Large intestine (tissue), 12 donors: Measurements from ENCODE around the gene ARR3. TPM values are rescaled to one million over a fixed set of nuclear protein-coding genes. Genes with fewer than 3 reads are reported as not detected.
A peak's percentile ranks its signal among the peaks of the same experiment; 100 is the strongest.
"Not testable (repeated sequence)": the region's sequence is repeated elsewhere in the genome, so short reads cannot be mapped to it uniquely, and the experiment has no call there.

Source experiments
- DNase-seq, 2 donors: peaks; one replicate each; pipeline versions ENCODE4 v3.0.0 to v3.0.0-alpha.2; 2013
- H3K27ac ChIP-seq: one replicate; pipeline ENCODE4 v1.5.1; 2013; ENCODE audit warnings: low read length
- H3K27me3 ChIP-seq: 2 replicates; pipeline ENCODE4 v1.6.1; 2013; ENCODE audit warnings: low read length; ENCODE audit not compliant: control insufficient read depth, insufficient read depth
- H3K36me3 ChIP-seq: 2 replicates; pipeline ENCODE4 v1.6.1; 2013; ENCODE audit warnings: low read length; ENCODE audit not compliant: control insufficient read depth, insufficient read depth
- H3K4me1 ChIP-seq: one replicate; pipeline ENCODE4 v1.6.1; 2013; ENCODE audit warnings: low read length; ENCODE audit not compliant: control insufficient read depth, insufficient read depth
- H3K4me3 ChIP-seq: one replicate; pipeline ENCODE4 v1.5.1; 2013; ENCODE audit warnings: low read length
- H3K9me3 ChIP-seq: one replicate; pipeline ENCODE4 v1.6.1; 2013; ENCODE audit warnings: mild to moderate bottlenecking, low read depth, low read length, moderate library complexity; ENCODE audit not compliant: control insufficient read depth
- WGBS: methylation state at CpG from one replicate; pipeline ENCODE4 v1.1.5; 2013; ENCODE audit warnings: low lambda C conversion rate; ENCODE audit not compliant: insufficient coverage; 5-methylcytosine and 5-hydroxymethylcytosine counted together
- long read RNA-seq, 11 donors: transcript quantifications; one replicate each; lab custom pipeline, GENCODE V29; 2026
- polyA plus RNA-seq: library from polyadenylated mRNA; unstranded; fragments of 120-200 nt; gene quantifications from one replicate; pipeline ENCODE4 v1.2.1, GENCODE V29; 2013

ARR3 gene
- 0.43 TPM for polyA plus RNA-seq
- long read RNA-seq, donor 1, partial matches to known transcripts, result 0 of 12 reads
- long read RNA-seq, donor 1, other reads (novel, unspliced or antisense), result 12 of 12 reads
- long read RNA-seq, donor 2, result 0 reads
- long read RNA-seq, donor 3, result 0 reads
- long read RNA-seq, donor 4, result 0 reads
- long read RNA-seq, donor 5, result 0 reads
- long read RNA-seq, donor 6, result 0 reads
- long read RNA-seq, donor 7, partial matches to known transcripts, result 9 of 36 reads
- long read RNA-seq, donor 7, other reads (novel, unspliced or antisense), result 27 of 36 reads
- long read RNA-seq, donor 8, result 0 reads
- long read RNA-seq, donor 9, result 0 reads
- long read RNA-seq, donor 10, result 0 reads
- long read RNA-seq, donor 11, result 0 reads

DNA sequence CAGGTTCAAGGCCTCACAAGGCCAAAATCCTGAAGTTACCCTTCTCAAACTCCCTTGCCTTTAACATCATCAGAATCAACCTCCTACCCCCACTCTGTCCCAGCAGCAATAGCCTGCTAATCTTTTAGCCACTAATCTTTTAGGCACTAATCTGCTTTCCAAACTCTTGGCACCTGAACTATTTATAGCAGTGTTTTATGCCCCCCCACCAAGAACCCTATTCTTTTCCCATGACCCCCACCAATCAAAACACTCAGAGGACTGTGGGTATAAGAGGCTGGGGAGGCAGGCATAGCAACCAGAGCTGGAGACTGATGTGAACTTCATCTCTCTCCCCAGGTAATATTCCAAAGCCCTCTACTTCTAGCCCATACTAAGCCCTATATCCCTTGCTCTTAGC lies at the start of gene ARR3:
TSS of gene ARR3 (plus strand) at position 301 of the 400 bp plus-strand sequence. CDS start 1,052 bp downstream, outside the sequence.
- Histone ChIP-seq H3K27me3 (no peaks in the 10 kb centered on the region), H3K9me3 (no peaks in the 10 kb centered on the region), H3K36me3 (no peaks in the 10 kb centered on the region), H3K27ac (no peak within 1 kb of the TSS), H3K4me3 (no peak within 1 kb of the TSS), H3K4me1 (no peaks in the 10 kb centered on the region)
- DNase-seq, result no peak

DNA sequence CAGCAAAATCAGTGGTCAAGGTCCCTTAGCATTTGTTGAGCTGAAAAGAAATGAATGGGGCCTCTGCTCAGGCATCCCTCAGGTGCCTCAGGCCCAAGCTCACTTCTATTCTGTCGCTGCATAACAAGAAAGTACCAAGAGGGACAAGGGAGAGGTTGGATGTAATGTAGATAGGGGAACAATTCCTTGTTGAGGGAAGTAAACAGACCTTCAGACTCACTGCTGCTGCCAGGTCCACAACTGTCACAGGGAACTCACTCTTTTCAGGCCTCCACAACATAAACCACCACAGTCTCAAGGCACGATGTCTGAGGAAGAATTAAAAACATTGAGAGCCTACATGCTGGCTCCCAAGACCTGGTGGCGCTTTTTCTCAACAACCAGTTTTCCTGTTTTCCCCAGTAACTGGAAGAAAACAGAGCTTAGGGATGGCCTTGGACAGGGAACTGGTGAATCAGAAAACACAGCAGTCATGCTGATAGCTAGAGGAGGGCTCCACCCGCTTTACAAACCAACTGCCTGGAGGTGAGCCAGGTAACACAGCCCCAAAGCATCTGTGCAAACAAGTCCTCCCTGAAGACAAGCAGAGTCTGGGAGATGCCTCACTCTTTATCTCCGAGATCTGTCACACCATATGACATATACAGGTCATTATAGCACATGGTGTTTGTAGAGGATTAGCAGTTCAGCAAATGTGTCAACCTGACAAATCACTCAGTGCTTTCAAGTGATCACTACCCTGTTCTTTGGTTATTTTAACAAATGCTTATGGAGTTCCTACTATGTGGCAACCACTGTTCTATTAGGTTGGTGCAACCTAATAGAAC lies 48.0 kb upstream of the ARR3 start:
- H3K4me3 ChIP-seq, result no peak overlapping the region
- H3K36me3 ChIP-seq, result no peaks in the 10 kb centered on the region
- peak; percentile 50 to 69 for DNase-seq
- H3K27ac ChIP-seq, result peak overlapping the region; percentile 1
- H3K27me3 ChIP-seq, result no peaks in the 10 kb centered on the region
- no peaks in the 10 kb centered on the region for H3K9me3 ChIP-seq
- no CpG with 5 or more reads among the region's 5 CpGs for WGBS
- no peaks in the 10 kb centered on the region for H3K4me1 ChIP-seq

DNA sequence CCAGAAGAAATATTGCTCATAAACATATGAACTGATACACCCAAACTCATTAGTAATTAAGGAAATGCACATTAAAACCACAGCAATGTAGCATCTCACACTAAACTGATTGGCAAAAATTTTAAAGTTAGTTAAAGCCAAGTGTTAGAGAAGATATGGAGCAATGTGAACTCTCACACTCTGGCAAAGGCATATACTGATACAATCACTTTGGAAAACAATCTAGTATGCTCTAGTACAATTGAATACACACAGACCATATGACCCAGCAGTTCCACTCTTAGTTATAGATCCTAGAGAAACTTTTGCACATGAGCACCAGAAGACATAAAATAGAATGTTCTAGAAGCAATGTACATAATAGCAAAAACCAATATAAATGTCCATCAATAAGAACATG lies 42.1 kb upstream of the ARR3 start:
- Histone ChIP-seq H3K9me3 (no peaks in the 10 kb centered on the region), H3K4me3 (no peak overlapping the region), H3K4me1 (no peaks in the 10 kb centered on the region), H3K36me3 (no peaks in the 10 kb centered on the region), H3K27ac (no peak overlapping the region), H3K27me3 (no peaks in the 10 kb centered on the region)
- no peak for DNase-seq

DNA sequence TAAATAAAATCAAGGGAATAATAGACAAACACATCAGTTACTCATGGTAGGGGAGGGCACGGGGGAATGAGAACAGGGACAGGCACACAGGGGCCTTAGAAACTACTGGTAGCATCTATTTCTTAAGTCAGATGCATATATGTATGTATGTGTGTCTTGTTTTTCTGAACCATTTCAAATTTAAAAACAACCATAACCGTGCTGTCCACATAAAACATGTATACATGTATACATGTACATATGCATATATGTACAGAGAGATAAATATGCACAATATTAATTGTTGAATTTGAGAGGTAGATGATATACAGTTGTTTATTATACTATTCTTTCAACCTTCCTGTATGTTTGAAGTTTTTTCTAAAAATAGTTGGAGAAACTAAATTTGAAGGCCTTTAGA lies 41.4 kb upstream of the ARR3 start:
- no CpG with 5 or more reads among the region's 2 CpGs for WGBS
- H3K9me3 ChIP-seq, result no peaks in the 10 kb centered on the region
- no peak for DNase-seq
- no peaks in the 10 kb centered on the region for H3K27me3 ChIP-seq
- H3K4me1 ChIP-seq, result no peaks in the 10 kb centered on the region
- H3K36me3 ChIP-seq, result no peaks in the 10 kb centered on the region
- no peak overlapping the region for H3K4me3 ChIP-seq
- H3K27ac ChIP-seq, result no peak overlapping the region

DNA sequence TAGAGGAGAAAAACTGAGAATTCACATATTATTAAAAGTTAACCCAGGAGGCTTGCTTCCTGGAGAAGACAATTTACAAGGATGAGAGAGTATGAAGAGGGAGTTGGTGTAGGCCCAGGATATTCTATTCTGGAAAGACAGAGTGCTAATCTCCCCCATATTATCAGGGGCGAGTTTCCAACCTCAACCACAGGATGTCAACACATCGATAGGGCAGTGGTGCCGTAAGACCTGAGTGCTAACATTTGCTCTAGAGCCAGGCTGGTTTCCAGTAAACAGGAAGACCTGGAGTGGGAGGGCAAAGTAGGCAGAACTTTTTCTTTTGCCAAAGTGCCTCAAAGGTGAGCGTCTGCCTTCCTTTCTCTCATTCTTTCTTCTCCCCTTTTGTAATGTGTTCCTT lies 36.5 kb upstream of the ARR3 start:
- Histone ChIP-seq H3K27me3 (no peaks in the 10 kb centered on the region), H3K36me3 (no peaks in the 10 kb centered on the region), H3K4me3 (no peak overlapping the region), H3K27ac (no peak overlapping the region), H3K4me1 (no peaks in the 10 kb centered on the region), H3K9me3 (no peaks in the 10 kb centered on the region)
- WGBS, result no CpG with 5 or more reads among the region's 4 CpGs
- DNase-seq, result no peak

DNA sequence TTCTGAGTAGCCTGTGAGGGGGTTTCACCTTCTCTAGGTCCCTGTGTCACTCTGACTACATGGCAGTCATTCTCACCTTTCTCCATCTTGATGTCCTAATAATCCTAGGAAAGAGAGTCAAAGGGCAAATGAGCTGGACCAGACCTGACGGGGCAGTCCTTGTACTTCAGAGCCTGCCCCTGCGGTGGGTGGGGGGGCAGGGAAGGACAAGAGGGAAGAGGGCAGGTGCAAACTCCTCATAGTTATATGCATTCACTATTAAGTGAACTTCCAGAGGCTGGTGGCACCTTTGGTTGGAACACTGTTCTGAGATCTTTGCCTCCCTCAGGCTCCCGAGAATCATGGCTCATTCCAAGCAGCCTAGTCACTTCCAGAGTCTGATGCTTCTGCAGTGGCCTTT lies 33.8 kb upstream of the ARR3 start, which contains the start of gene AWAT1:
TSS of gene AWAT1 (plus strand) at position 301 of the 400 bp plus-strand sequence. CDS start at position 342, 41 bp downstream.
- no peak for DNase-seq
- Histone ChIP-seq H3K36me3 (no peaks in the 10 kb centered on the region), H3K27me3 (no peaks in the 10 kb centered on the region), H3K4me3 (no peak within 1 kb of the TSS), H3K27ac (no peak within 1 kb of the TSS), H3K9me3 (no peaks in the 10 kb centered on the region), H3K4me1 (no peaks in the 10 kb centered on the region)
- WGBS, result no CpG with 5 or more reads among the region's 3 CpGs

DNA sequence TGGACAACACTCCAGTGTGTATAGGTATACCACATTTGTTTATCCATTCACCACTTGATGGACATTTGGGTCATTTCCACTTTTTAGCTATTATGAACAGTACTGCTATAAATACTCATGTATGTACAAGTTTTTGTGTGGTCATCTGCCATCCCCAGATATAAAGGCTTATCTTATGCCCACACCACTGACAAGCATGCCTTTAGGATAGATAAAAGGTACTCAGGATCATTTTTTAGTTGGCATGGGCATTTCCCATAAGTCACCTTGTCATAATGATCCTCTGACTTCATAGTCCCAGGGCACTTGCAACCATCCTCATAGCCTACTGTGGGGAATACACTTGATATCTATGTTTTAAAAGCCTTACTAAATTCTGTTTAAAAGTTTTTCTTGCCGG lies 27.4 kb upstream of the ARR3 start:
- H3K4me3 ChIP-seq, result no peak overlapping the region
- DNase-seq, result no peak
- no peak overlapping the region for H3K27ac ChIP-seq
- no peaks in the 10 kb centered on the region for H3K4me1 ChIP-seq
- no peaks in the 10 kb centered on the region for H3K27me3 ChIP-seq
- WGBS, result no CpG with 5 or more reads among the region's 1 CpG
- H3K9me3 ChIP-seq, result no peaks in the 10 kb centered on the region
- no peaks in the 10 kb centered on the region for H3K36me3 ChIP-seq

DNA sequence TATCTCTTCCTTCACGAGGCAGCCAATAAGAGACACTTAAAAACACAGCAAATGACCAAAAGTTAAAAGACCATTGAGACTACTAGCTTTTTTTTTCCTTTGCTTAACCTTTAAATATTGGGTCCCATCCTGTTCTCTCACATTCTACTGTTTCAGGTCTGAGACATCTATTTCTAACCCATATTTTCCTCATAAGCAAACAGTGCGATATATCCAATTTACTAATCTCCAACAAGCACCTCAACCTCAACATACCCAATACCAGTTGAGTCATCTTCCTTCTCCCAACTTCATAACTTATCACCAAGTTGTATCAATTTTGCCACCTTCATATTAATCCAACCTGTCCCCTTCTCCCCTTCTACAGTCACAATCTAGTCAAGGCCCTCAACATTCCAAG lies 26.6 kb upstream of the ARR3 start:
- WGBS, result 80% methylated on average over 1 of the region's 2 CpGs
- no peaks in the 10 kb centered on the region for H3K36me3 ChIP-seq
- no peaks in the 10 kb centered on the region for H3K9me3 ChIP-seq
- H3K27me3 ChIP-seq, result no peaks in the 10 kb centered on the region
- H3K27ac ChIP-seq, result no peak overlapping the region
- H3K4me1 ChIP-seq, result no peaks in the 10 kb centered on the region
- no peak for DNase-seq
- no peak overlapping the region for H3K4me3 ChIP-seq

DNA sequence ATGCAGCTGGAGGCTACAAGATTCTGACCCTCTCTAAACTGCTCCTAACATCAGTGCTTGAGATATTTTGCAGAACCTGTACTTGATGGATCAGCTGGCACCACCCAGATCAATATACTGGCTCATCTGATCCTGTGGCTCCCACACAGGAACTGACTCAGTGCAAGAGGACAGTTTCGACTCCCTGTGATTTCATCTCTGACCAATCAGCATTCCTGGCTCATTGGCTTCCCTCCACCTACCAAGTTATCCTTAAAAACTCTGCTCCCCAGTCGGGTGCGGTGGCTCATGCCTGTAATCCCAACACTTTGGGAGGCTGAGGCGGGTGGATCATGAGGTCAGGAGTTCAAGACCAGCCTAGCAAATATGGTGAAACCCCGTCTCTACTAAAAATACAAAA lies 24.5 kb upstream of the ARR3 start:
- H3K4me3 ChIP-seq, H3K4me1 ChIP-seq, H3K27ac ChIP-seq, DNase-seq, H3K9me3 ChIP-seq, H3K36me3 ChIP-seq, H3K27me3 ChIP-seq: not testable (repeated sequence)
- no CpG with 5 or more reads among the region's 5 CpGs for WGBS

DNA sequence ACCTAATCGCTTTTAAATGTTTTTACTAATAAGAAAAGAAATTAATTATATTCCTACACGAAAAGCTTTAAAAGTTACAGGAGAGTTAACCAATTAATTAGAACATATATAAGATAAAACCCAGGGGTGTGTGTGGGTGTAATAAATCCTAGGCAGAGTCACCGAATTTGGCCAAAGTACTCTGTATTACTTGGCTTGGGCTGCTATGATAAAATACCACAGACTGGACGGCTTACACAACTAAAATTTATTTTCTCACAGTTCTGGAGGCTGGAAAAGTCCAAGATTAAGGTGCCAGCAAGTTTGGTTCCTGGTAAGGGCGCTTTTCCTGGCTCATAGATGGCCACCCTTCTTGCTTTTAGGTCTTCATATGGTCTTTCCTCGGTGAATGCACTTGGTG lies 23.3 kb upstream of the ARR3 start:
- Histone ChIP-seq H3K4me3 (no peak overlapping the region), H3K36me3 (no peaks in the 10 kb centered on the region), H3K4me1 (no peaks in the 10 kb centered on the region), H3K27ac (no peak overlapping the region), H3K27me3 (no peaks in the 10 kb centered on the region), H3K9me3 (no peaks in the 10 kb centered on the region)
- WGBS, result 100% methylated on average over 1 of the region's 6 CpGs
- no peak for DNase-seq
